MCF 10A (cell line): ENCODE measurements around the gene TLR5. TPM values are rescaled to one million over a fixed set of nuclear protein-coding genes. Genes with fewer than 3 reads are reported as not detected.

Source experiments
- BruUV-seq: library from RNA; stranded (reverse); fragments of 400-500 nt; replicated peaks from 2 replicates; lab custom pipeline; 2021; lab: Mats Ljungman, UMichigan
- CTCF ChIA-PET: fragments of 300-600 bp; sonication (Branson Sonifier 250); formaldehyde crosslinking; extraction: SDS; loops from one replicate; lab custom pipeline; 2021; ENCODE audit warnings: antibody characterized with exemption, inconsistent platforms; lab: Yijun Ruan, JAX
- POLR2A ChIA-PET: fragments of 300-600, 350-650 bp; sonication (Branson Sonifier 250); formaldehyde crosslinking; extraction: SDS; loops from one replicate; lab custom pipeline; 2020; ENCODE audit warnings: antibody characterized with exemption, inconsistent platforms; lab: Yijun Ruan, JAX
- DNase-seq: peaks from one replicate; pipeline ENCODE4 v3.0.0-alpha.2; 2018; ENCODE audit not compliant: unreplicated experiment
- H3K27ac Mint-ChIP-seq: one replicate; pipeline ENCODE4 v1.8.0; 2022; ENCODE audit warnings: mild to moderate bottlenecking, low read depth, mixed read lengths; ENCODE audit not compliant: unreplicated experiment
- H3K27me3 Mint-ChIP-seq: one replicate; pipeline ENCODE4 v1.8.0; 2022; ENCODE audit warnings: mixed read lengths; ENCODE audit not compliant: insufficient read depth, unreplicated experiment
- H3K36me3 Mint-ChIP-seq: one replicate; pipeline ENCODE4 v1.8.0; 2022; ENCODE audit warnings: mild to moderate bottlenecking, moderate library complexity, mixed read lengths; ENCODE audit not compliant: insufficient read depth, unreplicated experiment
- H3K4me1 Mint-ChIP-seq: one replicate; pipeline ENCODE4 v1.8.0; 2022; ENCODE audit warnings: mixed read lengths; ENCODE audit not compliant: insufficient read depth, unreplicated experiment
- H3K4me3 Mint-ChIP-seq: one replicate; pipeline ENCODE4 v1.8.0; 2022; ENCODE audit warnings: mild to moderate bottlenecking, moderate library complexity, mixed read lengths; ENCODE audit not compliant: unreplicated experiment
- H3K9me3 Mint-ChIP-seq: one replicate; pipeline ENCODE4 v1.8.0; 2022; ENCODE audit warnings: mixed read lengths; ENCODE audit not compliant: unreplicated experiment
- CTCF ChIP-seq: fragments of 200-600 bp; IDR thresholded peaks from one replicate; pipeline ENCODE4 v1.8.0; 2022; ENCODE audit warnings: antibody characterized with exemption, mild to moderate bottlenecking; ENCODE audit not compliant: unreplicated experiment
- intact Hi-C: fragments of 100-400 bp; cut with micrococcal nuclease; formaldehyde crosslinking; loops from 2 replicates; pipeline ENCODE4 v1.14.1; 2022
- total RNA-seq: library from RNA; stranded (reverse); gene quantifications from 2 replicates; pipeline ENCODE4 v1.2.3, GENCODE V29; 2022

The TLR5 gene
- total RNA-seq, 1 experiment from 2014 or later: 1.5 TPM

GRCh38 chr1:223144914-223145313 is 1.9 kb upstream of the TLR5 start:
- Mint-ChIP-seq H3K9me3 (peaks cover 15% of the 10 kb centered on the region), H3K4me1 (no peaks in the 10 kb centered on the region), H3K36me3 (no peaks in the 10 kb centered on the region), H3K4me3 (no peak overlapping the region), H3K27me3 (no peaks in the 10 kb centered on the region), H3K27ac (no peak overlapping the region)
- no peak for DNase-seq
- no peak for TF ChIP-seq CTCF
- ChIA-PET CTCF (interaction anchor here (0.8 to 4.5 kb wide), 5 partner anchors 11 to 214 kb away, joined by 4 to 45 read pairs (median 5); no protein-coding TSS in a partner anchor), POLR2A (interaction anchor here (0.6 kb wide), 1 partner anchor 15 kb away, joined by 3 read pairs; no protein-coding TSS in a partner anchor)
- no TSS peak for BruUV-seq
- intact Hi-C loops: no loop called here

GRCh38 chr1:223144431-223144830 is 1.4 kb upstream of the TLR5 start:
- Mint-ChIP-seq H3K27ac (no peak overlapping the region), H3K4me3 (no peak overlapping the region), H3K36me3 (no peaks in the 10 kb centered on the region), H3K9me3 (peaks cover 15% of the 10 kb centered on the region), H3K27me3 (no peaks in the 10 kb centered on the region), H3K4me1 (no peaks in the 10 kb centered on the region)
- no TSS peak for BruUV-seq
- intact Hi-C loops: no loop called here
- CTCF ChIA-PET: interaction anchor here (0.7 to 15.7 kb wide), 7 partner anchors 9 to 538 kb away, joined by 3 to 324 read pairs (median 7); no protein-coding TSS in a partner anchor
- POLR2A ChIA-PET: interaction anchor here (0.6 to 1.8 kb wide), 2 partner anchors 9 to 15 kb away, joined by 3 to 10 read pairs; no protein-coding TSS in a partner anchor
- no peak for DNase-seq
- TF ChIP-seq CTCF: no peak

GRCh38 chr1:223143537-223144248 is 645 bp upstream of the TLR5 start:
- no peak for DNase-seq
- Mint-ChIP-seq H3K4me1 (no peaks in the 10 kb centered on the region), H3K27ac (no peak overlapping the region), H3K36me3 (no peaks in the 10 kb centered on the region), H3K4me3 (peak overlapping the region; percentile 63), H3K9me3 (peaks cover 15% of the 10 kb centered on the region), H3K27me3 (no peaks in the 10 kb centered on the region)
- intact Hi-C loops: no loop called here
- BruUV-seq: no TSS peak
- CTCF ChIA-PET: interaction anchor here (0.6 to 15.7 kb wide), 12 partner anchors 8 to 539 kb away, joined by 3 to 324 read pairs (median 5); no protein-coding TSS in a partner anchor
- POLR2A ChIA-PET: interaction anchor here (0.7 to 1.8 kb wide), 4 partner anchors 9 to 406 kb away, joined by 3 to 10 read pairs (median 3); no protein-coding TSS in a partner anchor
- TF ChIP-seq CTCF: no peak

- no peak overlapping the region for H3K27ac Mint-ChIP-seq
- TF ChIP-seq CTCF: no peak
- H3K4me3 Mint-ChIP-seq: peak overlapping the region; percentile 63
- H3K9me3 Mint-ChIP-seq: peaks cover 7% of the 10 kb centered on the region
- no peaks in the 10 kb centered on the region for H3K27me3 Mint-ChIP-seq
- H3K4me1 Mint-ChIP-seq: peaks cover 11% of the 10 kb centered on the region
- no peak for DNase-seq
- peaks cover 6% of the 10 kb centered on the region for H3K36me3 Mint-ChIP-seq
- intact Hi-C loops: no loop called here
- no TSS peak for BruUV-seq
- ChIA-PET POLR2A (no interaction called here), CTCF (interaction anchor here (0.6 to 15.7 kb wide), 9 partner anchors 8 to 609 kb away, joined by 3 to 324 read pairs (median 4); no protein-coding TSS in a partner anchor)
These were observed 779 bp downstream of the TLR5 start for GRCh38 chr1:223142269-223142668.
